ENCODE results near the gene MYO18A. TPM values are rescaled to one million over a fixed set of nuclear protein-coding genes. Genes with fewer than 3 reads are reported as not detected.
A peak's percentile ranks its signal among the peaks of the same experiment; 100 is the strongest.

The MYO18A gene
- total and polyA plus RNA-seq, 2 of the 4 experiments (the other 2 are of a cell fraction), result 22.4 to 39.1 TPM

GRCh38 chr17:29127840-29128239 lies 52.4 kb downstream of the MYO18A start:
- TF ChIP-seq SMC3 (IDR thresholded peaks at IDR 0.05; ENCODE audit: low read depth, low read length) (no peak), MAZ (IDR thresholded peaks at IDR 0.05; ENCODE audit: borderline replicate concordance, low read depth, low read length) (no peak), USF2 (IDR thresholded peaks at IDR 0.05; ENCODE audit: low read depth, low read length) (no peak)
- dilution Hi-C loops (cut with HindIII; ENCODE audit: low sequenced_read_pairs, unreplicated experiment) (no loop called here), in situ Hi-C loops (cut with MboI; ENCODE audit: low sequenced_read_pairs) (no loop called here), intact Hi-C loops (cut with micrococcal nuclease) (no loop called here)
- Histone ChIP-seq H2BK5ac (ENCODE audit: low read depth, low read length, poor library complexity, severe bottlenecking) (no peak overlapping the region), H4K91ac (ENCODE audit: insufficient read depth, low read depth, low read length) (no peak overlapping the region), H4K5ac (ENCODE audit: low read depth, low read length) (no peak overlapping the region), H3K36me3 (ENCODE audit: control insufficient read depth, insufficient read depth, low read length) (0 out of 2 replicates have a peak, but pooled peaks cover 3% of the 10 kb centered on the region), H2AFZ (replicated peaks; ENCODE audit: low read length, poor library complexity) (no peak overlapping the region), H2BK20ac (ENCODE audit: low read depth, low read length) (no peak overlapping the region), H2AK5ac (ENCODE audit: low read depth, low read length) (no peak overlapping the region), H4K20me1 (ENCODE audit: insufficient read depth, low read length) (peaks cover 20% of the 10 kb centered on the region; the same call in 1 of the 2 replicates), H3K23ac (ENCODE audit: low read depth, low read length) (no peak overlapping the region), H3K4me1 (ENCODE audit: control insufficient read depth, insufficient read depth, low read length) (peaks cover 16% of the 10 kb centered on the region), H3K27me3 (ENCODE audit: control insufficient read depth, insufficient read depth, low read length) (no peaks in the 10 kb centered on the region), H3K27ac (ENCODE audit: insufficient read depth, low read length) (no peak overlapping the region), H3K18ac (ENCODE audit: low read depth, low read length) (no peak overlapping the region), H3K9ac (ENCODE audit: low read depth, low read length) (no peak overlapping the region), H3K4ac (ENCODE audit: low read depth, low read length) (no peak overlapping the region), H2BK120ac (ENCODE audit: low read depth, low read length) (no peak overlapping the region), H3K56ac (ENCODE audit: extremely low read depth, insufficient read depth, low read length) (no peak overlapping the region), H3K9me3 (ENCODE audit: control insufficient read depth, insufficient read depth, low read length) (no peaks in the 10 kb centered on the region), H3K14ac (replicated peaks; ENCODE audit: low read depth, low read length) (no peak overlapping the region), H3K4me3 (ENCODE audit: insufficient read depth, low read depth, low read length) (no peak overlapping the region), H2AK9ac (replicated peaks; ENCODE audit: low read depth, low read length, poor library complexity) (peak overlapping the region; percentile 37), H3K9me1 (ENCODE audit: insufficient read depth, low read length) (peaks cover 29% of the 10 kb centered on the region), H2BK15ac (ENCODE audit: low read depth, low read length) (no peak overlapping the region), H3K79me1 (ENCODE audit: low read depth in 1 of 2, low read length in 2 of 2) (peaks cover 35 to 51% of the 10 kb centered on the region in 2 experiments; a peak in 3 of 4 replicates), H4K8ac (ENCODE audit: low read depth in 2 of 2, low read length in 2 of 2) (no peak overlapping the region), H3K4me2 (ENCODE audit: low read depth, low read length) (no peak overlapping the region)
- WGBS, 2 experiments (ENCODE audit: extremely low coverage in 2 of 2, insufficient read length in 1 of 2), result no CpG with 5 or more reads among the region's 10 CpGs
- ATAC-seq (ENCODE audit: low read depth), result no peak
- DNase-seq, result no peak
- POLR2A ChIA-PET (ENCODE audit: unreplicated experiment), result no interaction called here
- CTCF ChIA-PET, result interaction anchor here (0.8 kb wide), 1 partner anchor 92 kb away, joined by 3 read pairs; no protein-coding TSS in a partner anchor
- no TSS peak for BruUV-seq (replicated peaks)

Measured in IMR-90 (cell line).